A673 (cell line): ENCODE measurements around the gene MBD5. TPM values are rescaled to one million over a fixed set of nuclear protein-coding genes. Genes with fewer than 3 reads are reported as not detected.

Source experiments
- BruUV-seq: library from RNA; stranded (reverse); fragments of 400-500 nt; replicated peaks from 2 replicates; lab custom pipeline; 2021; lab: Mats Ljungman, UMichigan
- CTCF ChIA-PET: fragments of 300-600 bp; sonication (Branson Sonifier 250); formaldehyde crosslinking; loops from one replicate; lab custom pipeline; 2022; ENCODE audit warnings: antibody characterized with exemption; lab: Charles Lee
- POLR2A ChIA-PET: fragments of 300-600 bp; sonication (Branson Sonifier 250); formaldehyde crosslinking; loops from one replicate; lab custom pipeline; 2022; ENCODE audit warnings: antibody characterized with exemption; ENCODE audit not compliant: low non-redundant PET; lab: Charles Lee
- DNase-seq: peaks from one replicate; pipeline ENCODE4 v3.0.0-alpha.2; 2015; ENCODE audit warnings: low spot score
- H3K27ac ChIP-seq: fragments of 200-600 bp; sonication (generic); 2 replicates; pipeline ENCODE4 v1.5.1; 2016; ENCODE audit warnings: mixed run types, low read depth, mild to moderate bottlenecking, mixed read lengths, antibody characterized with exemption, low read length; ENCODE audit not compliant: poor library complexity, severe bottlenecking
- H3K27me3 ChIP-seq: fragments of 200-600 bp; sonication (generic); replicated peaks from 2 replicates; pipeline ENCODE4 v1.6.1; 2017; ENCODE audit warnings: mixed run types, low read depth, mild to moderate bottlenecking, mixed read lengths, antibody characterized with exemption, low read length; ENCODE audit not compliant: insufficient read depth, poor library complexity
- H3K36me3 ChIP-seq: fragments of 200-600 bp; sonication (generic); 2 replicates; pipeline ENCODE4 v1.6.1; 2016; ENCODE audit warnings: mixed run types, mild to moderate bottlenecking, mixed read lengths, antibody characterized with exemption, low read length; ENCODE audit not compliant: insufficient read depth, poor library complexity, severe bottlenecking
- H3K4me1 ChIP-seq: fragments of 200-600 bp; sonication (generic); 2 replicates; pipeline ENCODE4 v1.6.1; 2017; ENCODE audit warnings: mixed run types, mild to moderate bottlenecking, mixed read lengths, antibody characterized with exemption, low read length; ENCODE audit not compliant: insufficient read depth, poor library complexity, severe bottlenecking
- H3K4me3 ChIP-seq: fragments of 200-600 bp; sonication (generic); 2 replicates; pipeline ENCODE4 v1.5.1; 2016; ENCODE audit warnings: low read depth, mixed run types, mild to moderate bottlenecking, mixed read lengths, low read length; ENCODE audit not compliant: poor library complexity, severe bottlenecking
- H3K9me3 ChIP-seq: fragments of 200-600 bp; sonication (generic); 2 replicates; pipeline ENCODE4 v1.6.1; 2016; ENCODE audit warnings: mixed run types, low read depth, mild to moderate bottlenecking, mixed read lengths, antibody characterized with exemption, low read length; ENCODE audit not compliant: poor library complexity, severe bottlenecking
- CTCF ChIP-seq: fragments of 300-800, 200-600 bp; sonication (generic); conservative IDR thresholded peaks from 2 replicates; pipeline ENCODE4 v1.5.1; 2017; ENCODE audit warnings: low read depth, mild to moderate bottlenecking, antibody characterized with exemption, low read length, moderate library complexity, mixed read lengths
- EZH2 ChIP-seq: fragments of 200-600 bp; sonication (generic); IDR thresholded peaks from 2 replicates; pipeline ENCODE4 v1.6.1; 2017; ENCODE audit warnings: borderline replicate concordance, low read depth, mild to moderate bottlenecking, mixed read lengths, antibody characterized with exemption, low read length; ENCODE audit not compliant: poor library complexity, severe bottlenecking
- intact Hi-C: fragments of 100-400 bp; cut with micrococcal nuclease; formaldehyde crosslinking; loops from one replicate; pipeline ENCODE4 v1.10.0; 2022; ENCODE audit not compliant: unreplicated experiment
- total RNA-seq: library from RNA; stranded (reverse); gene quantifications from 2 replicates; pipeline ENCODE4 v1.2.3, GENCODE V29; 2021

Gene MBD5
- total RNA-seq, 1 experiment from 2014 or later, result 32.4 TPM

- Histone ChIP-seq H3K4me1 (peaks cover 3% of the 10 kb centered on the region), H3K27me3 (no peaks in the 10 kb centered on the region), H3K27ac (no peak overlapping the region), H3K9me3 (no peaks in the 10 kb centered on the region), H3K4me3 (no peak overlapping the region), H3K36me3 (no peaks in the 10 kb centered on the region)
- POLR2A ChIA-PET, result no interaction called here
- CTCF ChIA-PET, result no interaction called here
- no TSS peak for BruUV-seq
- intact Hi-C loops, result no loop called here
- TF ChIP-seq EZH2 (no peak), CTCF (no peak)
- DNase-seq, result no peak
These were observed 277.3 kb downstream of the MBD5 start for GRCh38 chr2:148298196-148298595.

- intact Hi-C loops, result no loop called here
- CTCF ChIA-PET, result no interaction called here
- TF ChIP-seq CTCF (no peak), EZH2 (no peak)
These were observed 278.7 kb downstream of the MBD5 start for GRCh38 chr2:148299616-148300015.

GRCh38 chr2:148300544-148300943 is 279.7 kb downstream of the MBD5 start:
- POLR2A ChIA-PET, result no interaction called here
- no peaks in the 10 kb centered on the region for H3K27me3 ChIP-seq
- no peaks in the 10 kb centered on the region for H3K36me3 ChIP-seq
- TF ChIP-seq CTCF (no peak), EZH2 (no peak)
- no TSS peak for BruUV-seq
- no peak overlapping the region for H3K27ac ChIP-seq
- intact Hi-C loops, result no loop called here
- peaks cover 6% of the 10 kb centered on the region for H3K4me1 ChIP-seq
- CTCF ChIA-PET, result no interaction called here
- H3K4me3 ChIP-seq, result no peak overlapping the region
- H3K9me3 ChIP-seq, result no peaks in the 10 kb centered on the region
- DNase-seq, result no peak

More at GRCh38 chr2:148299616-148300015, 278.7 kb downstream of the MBD5 start:
- H3K36me3 ChIP-seq, result no peaks in the 10 kb centered on the region
- H3K27me3 ChIP-seq, result no peaks in the 10 kb centered on the region
- DNase-seq, result no peak
- H3K4me3 ChIP-seq, result no peak overlapping the region
- no peaks in the 10 kb centered on the region for H3K9me3 ChIP-seq
- BruUV-seq, result no TSS peak
- peaks cover 6% of the 10 kb centered on the region for H3K4me1 ChIP-seq
- H3K27ac ChIP-seq, result no peak overlapping the region
- POLR2A ChIA-PET, result no interaction called here
